Measurements from ENCODE around the gene TAAR2. TPM values are rescaled to one million over a fixed set of nuclear protein-coding genes. Genes with fewer than 3 reads are reported as not detected.

The TAAR2 gene
- total RNA-seq, 1 experiment from 2014 or later, result not detected

GRCh38 chr6:132589454-132589853 is 34.6 kb downstream of the TAAR2 start, which contains the start of gene TAAR5 (continued):
- TF ChIP-seq REST (IDR thresholded peaks at IDR 0.05; ENCODE audit: low read depth) (no peak), ZNF274 (IDR thresholded peaks at IDR 0.05; ENCODE audit: low read depth, low read length) (no peak), CBX3 (IDR thresholded peaks at IDR 0.05; ENCODE audit: low read depth) (no peak), EZH2phosphoT487 (IDR thresholded peaks at IDR 0.05; ENCODE audit: borderline replicate concordance) (no peak), FOSL1 (IDR thresholded peaks at IDR 0.05; ENCODE audit: low read depth) (no peak), CEBPB (IDR thresholded peaks at IDR 0.05; ENCODE audit: low read depth) (no peak), EGR1 (IDR thresholded peaks at IDR 0.05; ENCODE audit: low read depth) (no peak), ZFX (IDR thresholded peaks at IDR 0.05) (no peak), SRF (IDR thresholded peaks at IDR 0.05; ENCODE audit: low read depth) (no peak), ELF1 (IDR thresholded peaks at IDR 0.05; ENCODE audit: borderline replicate concordance, low read depth) (no peak), TCF7L2 (IDR thresholded peaks at IDR 0.05; ENCODE audit: borderline replicate concordance, extremely low read depth, insufficient read depth, insufficient read length) (no peak)
- TF ChIP-seq, protein P1, sequence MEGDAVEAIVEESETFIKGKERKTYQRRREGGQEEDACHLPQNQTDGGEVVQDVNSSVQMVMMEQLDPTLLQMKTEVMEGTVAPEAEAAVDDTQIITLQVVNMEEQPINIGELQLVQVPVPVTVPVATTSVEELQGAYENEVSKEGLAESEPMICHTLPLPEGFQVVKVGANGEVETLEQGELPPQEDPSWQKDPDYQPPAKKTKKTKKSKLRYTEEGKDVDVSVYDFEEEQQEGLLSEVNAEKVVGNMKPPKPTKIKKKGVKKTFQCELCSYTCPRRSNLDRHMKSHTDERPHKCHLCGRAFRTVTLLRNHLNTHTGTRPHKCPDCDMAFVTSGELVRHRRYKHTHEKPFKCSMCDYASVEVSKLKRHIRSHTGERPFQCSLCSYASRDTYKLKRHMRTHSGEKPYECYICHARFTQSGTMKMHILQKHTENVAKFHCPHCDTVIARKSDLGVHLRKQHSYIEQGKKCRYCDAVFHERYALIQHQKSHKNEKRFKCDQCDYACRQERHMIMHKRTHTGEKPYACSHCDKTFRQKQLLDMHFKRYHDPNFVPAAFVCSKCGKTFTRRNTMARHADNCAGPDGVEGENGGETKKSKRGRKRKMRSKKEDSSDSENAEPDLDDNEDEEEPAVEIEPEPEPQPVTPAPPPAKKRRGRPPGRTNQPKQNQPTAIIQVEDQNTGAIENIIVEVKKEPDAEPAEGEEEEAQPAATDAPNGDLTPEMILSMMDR (IDR thresholded peaks at IDR 0.05 in 2 of 3, conservative IDR thresholded peaks at IDR 0.05 in 1 of 3; ENCODE audit: borderline replicate concordance in 1 of 3, insufficient read depth in 1 of 3, low read depth in 2 of 3, low read length in 2 of 3), result no peak
- TF ChIP-seq, protein P2, sequence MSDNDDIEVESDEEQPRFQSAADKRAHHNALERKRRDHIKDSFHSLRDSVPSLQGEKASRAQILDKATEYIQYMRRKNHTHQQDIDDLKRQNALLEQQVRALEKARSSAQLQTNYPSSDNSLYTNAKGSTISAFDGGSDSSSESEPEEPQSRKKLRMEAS (IDR thresholded peaks at IDR 0.05), result no peak
